ENCODE measurements around the gene DEFB113.

DEFB113 gene

DNA sequence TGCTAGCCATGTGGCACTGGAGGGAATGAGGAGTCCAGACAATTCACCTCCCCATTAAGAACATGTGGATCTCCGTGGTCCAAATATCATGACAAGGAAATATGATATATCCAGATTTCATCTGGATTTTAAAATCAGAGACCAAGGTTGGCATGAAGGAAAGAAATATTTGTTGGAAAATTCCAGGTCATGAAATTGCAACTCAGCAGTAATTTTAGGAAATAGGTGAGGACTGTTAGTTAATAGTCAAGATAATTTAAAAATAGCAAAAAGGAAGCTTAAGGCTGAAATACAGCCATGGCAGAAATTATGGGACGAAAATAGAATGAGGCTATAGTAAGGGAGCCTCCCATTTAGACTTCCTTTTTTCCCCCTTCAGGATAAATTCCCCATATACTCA lies 32.4 kb downstream of the DEFB113 start:
- DNase-seq (ENCODE audit: low read depth in 1 of 2, low spot score in 1 of 2): no peak

GRCh38 chr6:49935387-49935786 lies 34.0 kb downstream of the DEFB113 start:
- DNase-seq (ENCODE audit: low read depth in 1 of 2, low spot score in 1 of 2): no peak

DNA sequence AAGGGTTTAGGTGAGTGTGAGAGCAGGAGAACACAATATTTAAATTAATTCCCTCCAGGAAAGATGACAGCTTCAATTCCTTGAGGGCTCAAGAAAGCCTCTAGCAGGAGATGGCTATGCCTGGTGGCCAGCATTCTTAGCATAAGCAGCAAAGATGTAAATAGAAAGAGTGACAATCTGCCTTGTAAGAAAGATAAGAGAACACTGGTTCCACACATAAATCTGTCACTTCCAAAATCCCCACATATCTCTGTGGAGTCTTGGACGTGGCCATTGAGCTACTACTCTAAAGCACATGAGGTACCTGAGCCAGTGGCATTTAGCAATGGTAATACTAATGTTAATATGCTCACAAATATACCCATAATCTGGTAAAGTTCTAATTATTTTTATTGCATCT lies 34.7 kb downstream of the DEFB113 start:
- DNase-seq (ENCODE audit: low read depth in 1 of 2, low spot score in 1 of 2): no peak

DNA sequence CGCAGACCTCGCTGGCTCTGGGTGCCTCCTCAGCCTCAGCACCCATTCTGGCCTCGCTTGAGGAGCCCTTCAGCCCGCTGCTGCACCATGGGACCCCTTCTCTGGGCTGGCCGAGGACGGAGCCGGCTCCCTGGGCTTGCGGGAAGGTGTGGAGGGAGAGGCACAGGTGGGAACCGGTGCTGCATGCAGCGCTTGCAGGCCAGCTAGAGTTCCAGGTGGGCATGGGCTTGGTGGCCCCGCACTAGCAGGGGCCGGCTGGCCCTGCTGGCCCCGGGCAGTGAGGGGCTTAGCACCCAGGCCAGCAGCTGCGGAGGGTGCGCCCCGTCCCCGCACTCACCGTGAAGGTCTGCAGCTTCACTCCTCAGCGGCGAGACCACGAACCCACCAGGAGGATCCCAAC lies 35.9 kb downstream of the DEFB113 start:
- no peak for DNase-seq (ENCODE audit: low read depth in 1 of 2, low spot score in 1 of 2)

DNA sequence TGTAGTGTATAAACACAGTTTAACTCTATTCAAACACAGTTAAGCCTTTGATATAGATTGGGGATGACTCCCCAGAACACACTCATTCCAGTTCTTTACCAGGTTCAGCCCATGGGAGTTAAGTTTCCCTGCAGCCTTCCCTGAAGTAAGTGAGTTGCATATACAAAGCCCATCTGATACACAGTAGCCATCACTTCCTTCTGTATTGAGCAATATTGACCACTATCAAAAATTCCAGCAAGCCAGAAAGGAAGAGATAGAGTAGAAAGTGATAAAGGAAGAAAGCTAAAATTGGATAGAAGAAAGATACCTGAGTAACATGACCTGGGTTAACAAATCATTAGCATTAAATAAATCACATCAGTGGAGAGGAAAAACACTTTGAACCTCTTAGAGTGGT lies 40.1 kb downstream of the DEFB113 start:
- no peak for DNase-seq (ENCODE audit: low read depth in 1 of 2, low spot score in 1 of 2)

- no peak for DNase-seq (ENCODE audit: low read depth in 1 of 2, low spot score in 1 of 2)
These were observed 45.6 kb downstream of the DEFB113 start for GRCh38 chr6:49923826-49924225.

GRCh38 chr6:49919935-49920644 lies 49.3 kb downstream of the DEFB113 start:
- DNase-seq (ENCODE audit: low read depth in 1 of 2, low spot score in 1 of 2): no peak

DNA sequence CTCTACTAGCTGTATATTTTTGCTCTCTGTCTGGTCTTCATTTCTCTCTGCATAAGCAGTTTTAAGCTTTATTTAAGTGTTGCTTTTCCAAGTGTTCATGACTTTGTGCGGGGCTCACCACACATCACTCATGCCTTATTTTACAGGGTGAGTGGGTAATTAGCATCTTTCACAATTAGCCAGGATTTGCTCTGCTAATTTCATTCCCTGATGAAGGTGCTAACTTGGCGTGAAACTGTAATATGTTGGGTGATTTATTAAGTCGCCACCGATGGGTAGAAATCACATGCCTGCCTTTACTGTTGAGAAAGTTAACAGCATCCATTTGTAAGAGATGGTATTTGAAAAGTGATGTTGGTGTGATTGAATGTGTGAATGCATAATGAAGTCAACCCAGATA lies 50.2 kb downstream of the DEFB113 start:
- DNase-seq (ENCODE audit: low read depth in 1 of 2, low spot score in 1 of 2): no peak

DNA sequence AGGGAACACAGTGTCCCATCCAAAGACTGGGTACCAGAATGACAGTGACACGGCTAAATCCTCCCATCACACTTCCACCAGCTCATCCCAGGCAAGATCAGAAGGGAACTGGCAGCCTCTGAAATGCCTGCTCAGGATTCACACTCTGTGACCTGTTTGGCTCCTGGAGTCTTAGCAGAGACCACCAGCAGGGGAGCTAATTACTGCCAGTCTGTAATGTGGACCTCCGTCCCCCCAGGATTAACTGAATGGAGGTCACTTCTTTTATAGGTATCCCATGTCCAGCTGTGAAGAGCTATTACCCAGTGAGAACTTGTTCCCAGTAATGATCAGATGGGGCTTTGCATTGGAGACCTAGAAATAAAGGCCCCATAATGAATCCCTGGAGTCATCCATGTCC lies 50.6 kb downstream of the DEFB113 start:
- no peak for DNase-seq (ENCODE audit: low read depth in 1 of 2, low spot score in 1 of 2)

Data from activated CD4-positive, alpha-beta T cell treated with anti-CD3 and anti-CD28 coated beads, Interleukin-2, amount 50 U/mL, for 24 hours (primary cell).